Hematopoietic multipotent progenitor cell treated with erythropoietin and hydrocortisone succinate and interleukin-3 and kit ligand, for 8 days (in vitro differentiated cells): ENCODE data around the gene CUL3.
"Not testable (repeated sequence)": the region's sequence is repeated elsewhere in the genome, so short reads cannot be mapped to it uniquely, and the experiment has no call there.

Source experiments
- DNase-seq: peaks from one replicate; pipeline ENCODE4 v3.0.0-alpha.2; 2015

Gene CUL3

DNA sequence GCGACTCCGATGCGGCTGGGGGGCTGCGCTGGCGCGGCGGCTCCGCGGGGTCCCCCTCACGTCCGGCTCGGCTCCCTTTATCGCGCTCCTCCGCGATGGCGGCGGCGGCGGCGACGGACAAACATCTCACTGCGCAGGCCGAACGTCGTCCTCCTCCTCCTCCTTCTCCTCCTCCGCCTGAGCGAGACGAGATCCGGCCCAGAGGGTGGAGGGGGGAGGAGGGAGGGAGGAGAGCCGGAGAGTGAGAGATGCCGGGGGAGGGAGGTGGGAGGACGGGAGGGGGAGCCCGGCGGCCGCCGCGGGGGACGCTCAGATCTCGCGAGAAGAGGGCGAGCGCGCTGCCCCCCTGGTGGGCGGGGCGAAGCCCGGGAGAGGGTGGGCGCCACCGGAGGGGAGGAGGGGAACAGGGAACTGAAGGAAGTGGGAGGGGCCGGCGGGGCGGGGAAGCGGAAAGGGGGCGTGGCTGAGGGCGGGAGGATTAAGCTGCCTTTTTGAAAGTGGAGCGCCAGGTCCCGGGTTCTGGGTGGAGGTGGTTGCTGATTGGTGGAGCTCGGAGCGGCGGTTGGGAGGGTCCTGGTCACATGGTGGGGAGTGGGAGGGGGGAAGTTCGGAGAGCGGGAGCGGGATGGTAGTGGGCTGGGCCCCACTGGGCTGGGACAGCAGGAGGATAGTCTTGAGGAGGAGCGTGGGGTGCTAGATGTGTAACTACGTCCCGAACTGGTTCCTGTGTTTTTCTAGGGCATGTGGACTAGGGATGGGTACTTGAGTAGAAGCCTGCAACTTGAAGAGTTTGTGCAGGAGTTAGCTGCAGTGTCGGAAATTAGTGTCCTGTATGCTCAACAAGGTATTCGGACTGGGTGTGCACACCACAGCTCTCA, at the start of gene CUL3:
TSS of gene CUL3 (minus strand) at position 153 of the 878 bp plus-strand sequence. CDS start 354 bp downstream, outside the sequence.
- peak; percentile 97 for DNase-seq

DNA sequence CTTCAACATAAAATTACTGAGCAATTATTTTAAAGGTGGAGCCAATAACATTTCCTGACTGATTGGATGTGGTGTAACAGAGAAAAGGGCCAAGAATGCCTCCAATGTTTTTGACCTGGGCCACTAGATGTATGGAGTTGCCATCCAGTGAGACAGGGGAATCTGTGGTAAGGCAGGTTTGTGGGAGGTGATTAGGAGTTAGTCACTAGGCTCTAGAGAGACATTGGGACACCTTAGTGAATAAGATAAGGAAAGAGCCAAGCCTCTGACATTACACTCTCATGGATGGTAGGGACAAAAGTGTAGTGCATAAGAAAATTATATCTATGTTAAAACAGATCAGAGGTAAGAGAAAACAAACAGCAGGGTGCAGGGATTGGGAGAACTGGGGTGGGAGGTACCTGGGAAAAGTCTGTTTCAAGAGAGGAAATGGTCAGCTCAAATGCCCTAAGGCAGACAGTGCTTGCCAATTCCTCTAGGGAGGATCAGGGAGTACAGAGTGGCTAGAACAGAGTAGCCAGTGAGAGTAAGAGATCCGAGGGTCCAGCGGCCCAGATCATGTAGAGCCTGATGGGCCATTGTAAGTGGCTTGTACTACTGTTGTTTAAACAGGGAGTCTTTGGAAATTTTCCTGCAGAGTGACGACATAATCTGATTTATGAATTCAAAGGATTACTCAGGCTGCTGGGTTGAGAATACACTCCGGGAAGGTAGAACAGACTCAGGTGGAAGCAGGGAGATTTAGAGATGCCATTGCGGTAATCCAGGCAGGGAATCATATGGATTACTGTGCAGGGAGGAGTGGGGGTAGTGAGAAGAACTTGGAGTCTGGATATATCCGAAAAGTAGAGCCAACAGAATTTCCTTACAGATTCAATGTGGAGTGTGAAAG, 45.7 kb upstream of the CUL3 start:
- no peak for DNase-seq

DNA sequence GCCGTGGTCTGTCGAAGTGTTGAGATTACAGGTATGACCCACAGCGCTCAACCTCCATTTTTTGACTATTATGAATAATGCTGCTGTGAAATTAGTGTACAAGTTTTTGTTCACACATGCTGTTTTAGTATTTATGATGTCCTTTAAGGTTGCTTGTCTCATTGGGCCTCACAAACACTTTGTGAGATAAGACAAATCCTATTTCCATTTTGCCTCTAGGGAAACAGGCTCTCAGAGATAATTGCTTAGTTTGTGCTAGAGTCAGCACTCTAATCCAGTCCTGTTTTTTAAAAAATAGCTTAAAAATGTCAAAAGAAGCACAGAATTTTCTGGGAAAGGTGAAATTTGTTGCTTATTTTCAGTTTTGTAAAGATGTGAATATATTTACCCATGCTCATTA, 43.3 kb upstream of the CUL3 start:
- DNase-seq = no peak

DNA sequence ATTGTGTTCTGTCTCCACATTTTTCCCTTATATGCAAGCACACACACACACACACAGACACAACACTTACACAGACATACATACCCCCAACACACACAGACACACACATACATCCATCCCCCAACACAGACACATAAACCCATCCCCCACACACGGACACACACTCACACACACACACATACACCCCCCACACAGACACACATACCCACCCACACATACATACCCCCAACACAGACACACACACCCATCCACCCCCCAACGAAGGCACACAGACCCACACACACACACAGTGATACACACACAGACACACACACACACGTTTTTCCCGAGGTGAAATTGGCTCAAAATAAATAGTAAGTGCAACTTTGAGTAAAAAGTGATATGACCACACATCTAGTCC, 41.6 kb upstream of the CUL3 start:
- DNase-seq = no peak

DNA sequence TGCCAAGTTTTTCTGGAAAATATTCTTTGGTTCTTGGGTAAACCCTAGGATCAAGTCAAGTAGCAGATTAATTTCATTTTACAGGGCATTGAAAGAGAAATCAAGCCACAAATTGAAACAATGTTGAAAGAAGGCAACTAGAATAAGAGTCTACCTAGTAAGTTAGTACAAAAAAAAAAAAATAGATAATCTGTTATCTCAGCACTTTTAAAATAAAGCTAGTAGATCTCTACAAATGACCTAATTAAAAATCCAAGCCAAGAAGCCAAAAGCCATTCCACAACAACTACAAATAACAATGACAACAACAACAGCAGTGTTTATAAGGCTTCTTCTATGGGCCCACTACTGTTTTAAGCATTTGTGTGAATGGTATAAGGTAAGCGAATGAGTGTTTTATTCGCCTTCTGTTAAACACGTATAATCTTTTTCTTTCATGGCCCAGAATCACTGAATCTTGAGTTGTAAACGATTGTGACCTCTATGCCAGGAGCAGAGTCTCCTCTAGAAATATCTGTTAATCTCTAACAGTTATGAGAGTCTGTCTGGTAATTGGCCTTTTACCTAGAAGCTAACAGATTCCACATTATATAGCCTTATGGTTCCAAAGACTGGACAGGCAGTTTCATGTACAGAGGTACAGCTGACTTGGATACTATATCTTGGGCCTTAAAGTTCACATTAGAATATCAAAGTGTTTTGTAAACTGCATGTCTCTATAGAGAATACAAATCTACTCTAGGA, 28.6 kb upstream of the CUL3 start:
- no peak for DNase-seq

DNA sequence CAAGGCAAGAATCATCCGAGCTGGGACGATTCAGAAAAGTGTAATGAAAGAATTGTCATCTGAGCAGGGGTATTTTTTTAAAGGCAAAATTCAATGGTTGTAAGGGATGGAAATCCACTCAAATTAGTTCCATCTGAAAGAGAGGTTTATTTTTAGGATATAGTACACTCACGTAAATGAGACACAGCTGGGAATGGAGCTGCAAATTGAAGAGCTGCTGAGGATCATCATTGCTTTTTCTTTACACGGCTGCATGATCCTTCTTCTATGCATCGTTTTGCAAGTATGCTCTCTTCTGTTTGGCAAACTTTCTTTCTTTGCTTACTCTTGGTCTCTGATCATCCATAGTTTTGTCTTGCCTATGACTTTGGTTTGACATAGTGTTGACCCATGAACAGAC, 27.4 kb upstream of the CUL3 start:
- no peak for DNase-seq

DNA sequence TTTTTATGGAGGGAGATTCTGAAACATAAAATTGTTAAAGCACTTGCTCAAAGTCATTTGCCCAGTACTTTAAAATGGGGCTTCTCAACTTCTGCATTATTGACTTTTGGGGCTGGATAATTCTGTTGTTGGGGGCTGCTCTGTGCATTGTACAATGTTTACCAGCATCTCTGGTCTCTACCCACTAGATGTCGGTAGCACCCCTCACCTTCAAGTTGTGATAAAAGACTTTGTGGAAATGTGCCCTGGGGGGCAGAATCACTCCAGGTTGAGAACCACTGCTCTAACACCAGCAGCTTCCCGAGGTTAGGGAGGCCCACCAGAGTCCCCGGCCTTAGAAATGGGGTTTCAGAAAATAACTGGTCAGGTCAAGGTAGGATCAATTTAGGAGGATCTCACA, 26.8 kb upstream of the CUL3 start:
- no peak for DNase-seq

DNA sequence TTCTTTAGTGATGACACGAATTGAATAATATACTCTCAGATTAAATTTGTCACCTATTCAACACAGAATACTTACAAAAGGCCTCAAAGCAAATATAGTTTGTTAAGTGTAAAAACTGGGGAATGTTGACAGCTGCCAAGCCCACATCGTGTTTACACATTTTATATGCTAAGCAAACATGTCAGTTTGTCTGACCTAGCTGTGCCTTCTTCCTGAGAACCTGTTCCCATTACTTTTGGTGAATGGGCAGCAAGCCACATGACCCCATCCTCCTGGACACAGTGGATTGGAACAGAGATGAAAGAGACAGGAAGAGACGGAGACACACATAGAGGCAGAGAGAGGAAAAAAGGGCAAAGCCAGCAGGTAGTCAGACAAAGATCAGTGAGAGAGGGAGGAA, 22.9 kb upstream of the CUL3 start:
- no peak for DNase-seq

DNA sequence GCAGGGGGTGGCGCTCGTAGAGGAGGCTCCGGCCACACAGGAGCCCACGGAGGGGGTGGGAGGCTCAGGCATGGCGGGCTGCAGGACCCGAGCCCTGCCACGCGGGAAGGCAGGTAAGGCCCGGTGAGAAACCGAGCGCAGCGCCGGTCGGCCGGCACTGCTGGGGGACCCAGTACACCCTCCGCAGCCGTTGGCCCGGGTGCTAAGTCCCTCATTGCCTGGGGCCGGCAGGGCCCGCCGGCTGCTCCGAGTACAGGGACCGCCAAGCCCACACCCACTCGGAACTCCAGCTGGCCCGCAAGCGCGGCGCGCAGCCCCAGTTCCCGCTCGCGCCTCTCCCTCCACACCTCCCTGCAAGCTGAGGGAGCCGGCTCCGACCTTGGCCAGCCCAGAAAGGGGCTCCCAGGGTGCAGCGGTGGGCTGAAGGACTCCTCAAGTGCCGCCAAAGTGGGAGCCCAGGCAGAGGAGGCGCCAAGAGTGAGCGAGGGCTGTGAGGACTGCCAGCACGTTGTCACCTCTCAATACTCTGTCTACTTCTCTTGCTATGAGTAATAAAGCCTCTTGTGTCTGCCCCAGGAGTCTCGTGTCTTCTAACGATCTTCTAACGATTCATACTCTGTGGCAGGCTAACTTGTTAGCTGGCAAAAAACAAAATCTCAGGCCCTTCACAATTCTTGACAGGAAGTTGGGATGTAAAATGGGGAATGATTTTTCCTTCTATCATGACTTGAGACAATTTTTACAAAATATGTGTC, 18.8 kb upstream of the CUL3 start:
- not testable (repeated sequence) for DNase-seq

DNA sequence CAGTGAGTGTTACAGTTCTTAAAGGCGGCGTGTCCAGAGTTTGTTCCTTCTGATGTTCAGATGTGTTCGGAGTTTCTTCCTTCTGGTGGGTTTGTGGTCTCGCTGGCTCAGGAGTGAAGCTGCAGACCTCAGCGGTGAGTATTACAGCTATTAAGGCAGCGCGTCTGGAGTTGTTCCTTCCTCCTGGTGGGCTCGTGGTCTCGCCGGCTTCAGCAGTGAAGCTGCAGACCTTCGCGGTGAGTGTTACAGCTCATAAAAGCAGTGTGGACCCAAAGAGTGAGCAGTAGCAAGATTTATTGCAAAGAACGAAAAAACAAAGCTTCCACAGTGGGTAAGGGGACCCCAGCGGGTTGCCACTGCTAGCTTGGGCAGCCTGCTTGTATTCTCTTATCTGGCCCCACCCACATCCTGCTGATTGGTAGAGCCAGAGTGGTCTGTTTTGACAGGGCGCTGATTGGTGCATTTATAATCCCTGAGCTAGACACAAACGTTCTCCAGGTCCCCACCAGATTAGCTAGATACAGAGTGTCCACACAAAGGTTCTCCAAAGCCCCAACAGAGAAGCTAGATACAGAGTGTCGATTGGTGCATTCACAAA, 17.7 kb upstream of the CUL3 start:
- DNase-seq = not testable (repeated sequence)

DNA sequence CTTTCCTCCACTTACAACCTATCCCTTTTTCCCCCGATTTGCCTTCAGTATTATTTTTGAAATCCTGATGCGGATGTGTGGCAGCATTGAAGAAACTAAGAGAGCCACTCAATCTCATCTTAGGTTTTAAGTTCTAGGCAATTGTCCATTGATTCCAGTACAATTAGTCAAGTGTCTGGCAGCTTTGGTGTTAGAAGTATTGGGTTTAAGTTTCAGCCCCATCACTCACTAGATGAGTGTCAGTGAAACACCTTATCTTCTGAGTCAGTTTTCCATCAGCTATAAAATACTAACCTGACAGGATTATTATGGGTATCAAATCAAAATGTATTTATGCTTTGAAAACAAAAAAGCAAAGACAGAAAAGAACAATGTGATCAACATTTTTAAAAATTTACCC, 16.8 kb upstream of the CUL3 start:
- no peak for DNase-seq

DNA sequence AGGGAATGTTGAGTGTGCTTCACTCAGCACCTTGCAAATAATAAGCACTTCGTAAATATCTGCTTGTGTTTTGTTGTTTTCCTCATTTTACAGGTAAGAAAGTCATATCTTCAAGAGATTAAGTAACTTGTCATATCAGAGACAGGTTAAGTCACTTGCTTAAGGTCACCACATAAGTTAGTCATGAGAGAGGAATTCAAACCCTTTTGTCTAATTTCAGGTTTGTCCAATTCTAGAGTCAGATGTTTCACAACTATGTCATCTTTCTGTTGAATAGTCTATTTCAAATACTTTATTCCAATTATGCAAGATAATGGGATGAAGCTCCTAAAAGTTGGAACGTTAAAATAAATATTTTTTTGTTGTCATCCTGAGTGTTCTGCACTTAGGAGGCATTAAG, 13.5 kb upstream of the CUL3 start:
- no peak for DNase-seq

DNA sequence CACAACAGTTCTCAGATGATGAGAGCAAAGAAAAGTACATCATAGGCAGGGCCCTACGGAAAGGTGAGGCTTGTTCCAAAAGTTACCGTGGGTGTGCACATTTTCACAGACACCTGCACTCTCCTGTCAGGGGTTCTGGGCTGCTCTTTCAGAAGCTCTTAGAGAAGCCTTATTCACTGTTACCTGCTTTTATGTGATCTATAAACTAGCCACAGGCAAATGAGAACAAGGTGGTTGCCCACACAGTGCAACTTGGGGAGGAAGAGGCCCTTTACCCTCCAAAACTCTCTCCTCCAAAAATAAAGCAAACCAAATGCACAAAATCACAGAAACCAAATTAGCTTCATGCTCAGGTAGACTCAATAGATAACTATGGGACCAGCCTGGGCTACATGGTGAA, 11.1 kb upstream of the CUL3 start:
- DNase-seq = no peak

DNA sequence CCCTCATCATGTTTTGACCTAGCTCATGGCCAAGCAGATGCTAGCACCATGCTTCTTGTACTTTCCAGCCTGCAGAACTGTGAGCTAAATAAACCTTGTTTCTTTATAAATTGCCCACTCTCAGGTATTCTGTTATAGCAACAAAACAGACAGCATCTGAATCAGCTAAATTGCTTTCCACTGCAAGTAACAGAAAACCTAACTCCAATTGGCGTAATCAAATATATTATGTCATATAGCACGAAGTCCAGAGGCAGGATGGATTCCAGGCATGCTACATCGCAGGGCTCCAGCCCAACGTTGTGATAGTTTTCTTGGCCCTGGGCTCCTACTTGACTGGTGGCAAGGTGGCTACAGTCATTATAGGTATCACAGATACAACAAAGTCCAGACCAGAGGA, 10.4 kb upstream of the CUL3 start:
- no peak for DNase-seq

DNA sequence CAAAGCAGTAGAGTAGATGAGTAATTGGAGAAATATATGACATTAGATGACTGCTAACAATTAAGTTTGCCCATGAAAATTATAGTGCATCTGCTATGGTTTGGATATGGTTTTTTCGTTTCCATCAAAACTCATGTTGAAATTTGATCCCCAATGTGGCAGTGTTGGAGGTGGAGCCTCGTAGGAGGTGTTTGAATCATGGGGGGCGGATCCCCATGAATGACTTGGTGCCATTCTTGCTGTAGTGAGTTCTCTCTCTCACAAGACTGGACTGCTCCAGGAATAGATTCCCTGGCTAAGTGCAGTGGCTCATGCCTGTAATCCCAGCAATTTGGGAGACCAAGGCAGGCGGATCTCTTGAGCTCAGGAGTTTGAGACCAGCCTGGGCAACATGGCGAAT, 9.7 kb upstream of the CUL3 start:
- no peak for DNase-seq

DNA sequence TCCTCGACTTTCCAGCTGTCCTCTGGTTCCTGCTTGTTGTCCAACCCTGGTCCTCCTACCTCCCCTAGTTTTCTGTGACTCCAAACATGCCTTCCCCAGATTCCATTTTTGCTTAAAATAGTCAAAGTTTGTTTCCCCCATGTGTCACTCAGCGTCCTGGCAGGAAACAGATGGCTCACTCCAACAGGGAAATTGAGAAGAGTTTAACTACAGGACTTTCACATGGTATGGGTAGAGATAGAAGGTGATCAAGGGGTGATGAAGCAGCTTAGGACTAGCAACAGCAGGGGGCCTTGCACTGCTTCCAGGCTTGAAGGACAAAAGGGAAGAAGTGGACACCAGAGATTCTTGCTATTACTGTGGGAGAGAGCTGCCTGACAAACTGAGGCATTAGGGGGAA, 6.1 kb upstream of the CUL3 start:
- no peak for DNase-seq

DNA sequence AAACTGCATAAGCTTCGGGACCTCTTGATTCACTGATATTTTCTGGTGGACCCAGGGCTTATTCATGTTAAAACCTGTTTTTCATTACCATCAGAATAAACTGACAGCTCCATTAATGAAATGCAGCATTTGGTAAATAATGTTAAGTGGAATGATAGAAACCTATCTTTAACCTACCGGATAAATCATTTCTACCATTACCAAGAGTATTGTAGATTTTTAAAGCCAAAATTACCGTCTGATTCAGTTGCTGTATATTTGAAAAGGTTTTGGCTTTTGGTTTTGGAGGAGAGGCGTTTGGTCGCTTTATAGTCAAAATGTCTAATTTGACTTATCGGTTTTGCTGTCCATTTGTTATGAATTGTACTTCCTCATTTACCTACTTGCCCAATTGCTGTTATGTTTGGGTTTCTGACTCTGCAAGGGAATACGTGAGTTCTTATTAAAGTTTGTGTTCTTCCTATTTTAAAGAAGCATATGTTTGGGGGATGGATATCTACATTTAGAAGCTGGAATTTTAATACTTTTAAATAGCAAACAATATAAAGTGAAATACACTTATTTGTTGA, 1.0 kb upstream of the CUL3 start:
- DNase-seq = peak; percentile 70

DNA sequence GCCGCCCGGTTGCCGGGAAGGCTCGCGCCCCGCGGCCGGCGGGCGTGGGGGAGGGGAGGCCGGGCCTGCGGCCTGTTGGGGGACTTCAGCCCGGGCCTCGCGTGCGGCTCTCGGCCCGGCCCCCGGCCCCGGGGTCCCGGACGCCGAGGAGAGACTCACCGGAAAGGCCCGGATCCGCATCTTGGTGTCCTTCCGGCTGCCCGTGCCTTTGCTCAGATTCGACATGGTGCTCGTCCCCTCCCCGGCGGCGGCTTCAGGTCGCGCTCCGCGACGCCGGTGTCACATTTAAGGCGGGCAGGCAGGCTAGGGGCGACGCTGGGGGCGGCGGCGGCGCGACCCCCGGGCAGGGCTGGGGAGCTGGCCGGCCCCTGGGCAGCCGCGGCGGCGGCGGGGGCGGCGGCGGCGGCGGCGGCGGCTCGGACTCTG, 365 bp downstream of the CUL3 start:
- peak; percentile 51 for DNase-seq

DNA sequence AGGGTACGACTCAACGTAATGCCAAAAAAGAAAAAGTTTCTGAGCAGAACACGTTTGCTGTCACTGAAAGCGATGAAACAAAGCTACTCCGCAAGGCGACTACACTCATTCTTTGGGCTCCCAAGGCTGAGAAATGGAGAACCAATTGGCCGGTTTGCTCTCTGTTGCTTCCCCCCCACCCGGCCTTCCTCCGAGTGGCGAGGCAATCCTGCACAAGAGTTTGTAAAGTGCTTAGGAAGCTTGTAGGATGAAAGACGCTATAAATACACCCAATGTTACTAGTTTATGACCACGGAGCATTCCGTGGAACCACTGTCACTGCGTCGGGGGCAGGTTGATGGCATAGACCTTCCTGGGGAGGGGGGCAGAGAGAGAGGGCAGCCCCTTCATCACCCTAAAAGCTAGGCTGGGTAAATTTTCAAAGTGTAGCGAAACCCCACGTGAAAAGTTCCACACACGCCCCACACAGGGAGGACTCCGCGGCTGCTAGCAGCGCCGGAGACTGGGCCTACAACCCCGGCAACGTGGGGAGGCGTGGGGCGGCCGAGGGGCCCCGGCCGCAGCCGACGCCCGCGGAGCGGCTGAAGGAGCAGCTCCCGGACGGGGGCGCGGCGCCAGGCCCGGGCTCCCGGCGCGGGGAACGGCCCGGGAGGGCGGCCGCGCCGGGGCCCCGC, 915 bp downstream of the CUL3 start:
- DNase-seq = peak; percentile 49

DNA sequence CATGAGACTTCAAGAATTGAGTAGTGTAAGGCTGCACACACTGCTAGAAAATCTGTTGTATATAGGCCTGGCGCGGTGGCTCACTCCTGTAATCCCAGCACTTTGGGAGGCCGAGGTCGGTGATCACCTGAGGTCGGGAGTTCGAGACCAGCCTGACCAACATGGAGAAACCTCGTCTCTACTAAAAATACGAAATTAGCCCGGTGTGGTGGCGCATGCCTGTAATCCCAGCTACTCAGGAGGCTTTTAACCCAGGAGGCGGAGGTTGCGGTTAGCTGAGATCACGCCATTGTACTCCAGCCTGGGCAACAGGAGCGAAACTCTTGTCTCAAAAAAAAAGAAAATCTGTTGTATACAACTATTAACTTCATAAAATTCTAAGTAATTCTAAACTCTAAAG, 2.1 kb downstream of the CUL3 start:
- DNase-seq = not testable (repeated sequence)

DNA sequence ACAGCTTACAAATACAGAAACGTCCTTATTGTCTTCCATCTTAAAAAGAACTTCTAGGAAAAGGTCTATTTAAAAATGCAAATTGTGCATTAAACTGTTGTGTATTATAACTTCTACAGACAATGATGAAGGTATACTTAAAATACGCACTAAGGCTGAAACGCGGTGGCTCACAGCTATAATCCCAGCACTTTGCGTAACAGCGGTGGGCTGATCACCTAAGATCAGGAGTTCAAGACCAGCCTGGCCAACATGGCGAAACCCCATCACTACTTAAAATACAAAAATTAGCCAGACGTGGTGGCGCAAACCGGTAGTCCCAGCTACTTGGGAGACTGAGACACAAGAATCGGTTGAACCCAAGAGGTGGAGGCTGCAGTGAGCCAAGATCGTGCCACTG, 4.9 kb downstream of the CUL3 start:
- no peak for DNase-seq
